Measurements from ENCODE around the gene CPB1. TPM values are rescaled to one million over a fixed set of nuclear protein-coding genes. Genes with fewer than 3 reads are reported as not detected.

The CPB1 gene
- total RNA-seq, 2 experiments from 2014 or later = not detected

DNA sequence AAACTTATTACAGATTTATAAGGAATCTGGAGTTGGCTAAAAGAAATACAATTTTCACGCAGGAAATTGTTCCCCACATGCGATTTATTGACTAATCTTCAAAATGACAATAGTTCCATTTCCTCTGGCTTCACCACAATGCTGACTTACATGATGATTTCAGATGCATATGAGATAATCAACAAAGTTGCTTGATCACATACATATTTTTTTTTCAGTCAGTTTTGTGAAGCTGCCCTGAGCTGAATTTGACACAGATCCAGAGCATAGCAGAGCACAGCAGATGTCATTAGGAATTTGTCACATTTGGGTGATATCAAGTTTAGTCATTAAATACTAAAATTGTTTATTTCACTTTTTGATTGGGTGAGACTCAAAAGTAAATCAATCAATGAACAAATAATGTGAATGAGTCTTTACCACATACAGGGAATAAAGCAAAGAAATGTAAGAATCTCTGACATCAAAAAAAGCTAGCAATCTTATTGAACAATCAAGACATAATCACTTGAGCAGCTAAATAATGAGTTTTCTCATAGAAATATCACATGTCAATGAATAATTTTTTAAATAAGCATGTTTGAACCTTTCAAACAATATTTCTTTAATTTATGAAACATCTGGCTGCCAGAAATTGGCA is 18.3 kb downstream of the CPB1 start:
- CTCF ChIA-PET = interaction anchor here (1.0 kb wide), 1 partner anchor 14 kb away, joined by 3 read pairs; no protein-coding TSS in a partner anchor
- no peaks in the 10 kb centered on the region for H3K4me1 Mint-ChIP-seq (ENCODE audit: low read depth)
- intact Hi-C loops (cut with micrococcal nuclease) = no loop called here
- DNase-seq = no peak
- no peak overlapping the region for H3K4me3 Mint-ChIP-seq
- peaks cover 1% of the 10 kb centered on the region for H3K27me3 Mint-ChIP-seq
- H3K36me3 Mint-ChIP-seq = no peaks in the 10 kb centered on the region
- no peak overlapping the region for H3K27ac Mint-ChIP-seq
- H3K9me3 Mint-ChIP-seq = no peaks in the 10 kb centered on the region
- POLR2A ChIA-PET = no interaction called here

DNA sequence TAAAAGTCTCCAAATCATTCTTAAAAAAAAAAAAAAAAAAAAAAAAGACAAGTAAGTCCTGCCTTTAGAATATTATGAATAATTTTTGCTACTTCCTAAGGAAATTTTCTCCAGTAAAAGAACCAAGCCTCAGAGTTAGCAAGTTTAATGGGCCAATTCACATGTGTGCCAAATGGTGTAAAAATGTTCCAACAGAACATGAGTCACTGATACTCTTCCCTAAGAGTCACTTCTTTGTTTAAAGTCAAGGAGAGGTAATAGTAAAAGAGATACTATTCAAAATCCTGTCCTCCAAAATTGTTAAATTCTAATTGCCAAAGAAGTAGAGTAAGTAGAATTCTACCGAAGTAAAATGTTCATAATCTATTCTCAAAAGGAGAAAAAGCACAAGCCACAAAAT is 19.7 kb downstream of the CPB1 start:
- Mint-ChIP-seq H3K27ac (no peak overlapping the region), H3K36me3 (no peaks in the 10 kb centered on the region), H3K27me3 (no peaks in the 10 kb centered on the region), H3K9me3 (no peaks in the 10 kb centered on the region), H3K4me1 (ENCODE audit: low read depth) (no peaks in the 10 kb centered on the region), H3K4me3 (no peak overlapping the region)
- ChIA-PET POLR2A (no interaction called here), CTCF (interaction anchor here (1.6 kb wide), 1 partner anchor 15 kb away, joined by 5 read pairs; no protein-coding TSS in a partner anchor)
- intact Hi-C loops (cut with micrococcal nuclease) = no loop called here
- no peak for DNase-seq

DNA sequence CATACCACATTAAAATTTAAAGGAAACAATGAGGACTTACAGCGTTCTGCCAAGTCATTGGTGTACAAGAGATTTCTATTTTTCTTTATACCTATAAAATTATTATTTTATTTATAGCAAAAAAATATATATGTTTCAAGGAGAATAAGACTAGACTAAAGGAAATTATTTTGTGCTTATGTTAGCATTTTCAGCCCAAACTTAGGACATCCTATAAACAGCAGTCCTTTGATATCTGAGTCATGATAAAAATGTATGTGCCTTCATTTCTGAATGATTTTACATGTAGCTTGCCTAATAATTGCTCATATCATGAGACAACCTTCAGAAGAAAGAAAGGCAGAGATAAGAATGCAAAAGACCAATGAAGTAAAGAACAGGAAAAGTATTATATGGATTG is 20.8 kb downstream of the CPB1 start:
- Mint-ChIP-seq H3K4me3 (no peak overlapping the region), H3K27me3 (no peaks in the 10 kb centered on the region), H3K4me1 (ENCODE audit: low read depth) (no peaks in the 10 kb centered on the region), H3K27ac (no peak overlapping the region), H3K9me3 (no peaks in the 10 kb centered on the region), H3K36me3 (no peaks in the 10 kb centered on the region)
- intact Hi-C loops (cut with micrococcal nuclease) = no loop called here
- ChIA-PET CTCF (interaction anchor here (1.2 to 1.6 kb wide), 2 partner anchors 12 to 14 kb away, joined by 4 to 5 read pairs; no protein-coding TSS in a partner anchor), POLR2A (no interaction called here)
- no peak for DNase-seq

DNA sequence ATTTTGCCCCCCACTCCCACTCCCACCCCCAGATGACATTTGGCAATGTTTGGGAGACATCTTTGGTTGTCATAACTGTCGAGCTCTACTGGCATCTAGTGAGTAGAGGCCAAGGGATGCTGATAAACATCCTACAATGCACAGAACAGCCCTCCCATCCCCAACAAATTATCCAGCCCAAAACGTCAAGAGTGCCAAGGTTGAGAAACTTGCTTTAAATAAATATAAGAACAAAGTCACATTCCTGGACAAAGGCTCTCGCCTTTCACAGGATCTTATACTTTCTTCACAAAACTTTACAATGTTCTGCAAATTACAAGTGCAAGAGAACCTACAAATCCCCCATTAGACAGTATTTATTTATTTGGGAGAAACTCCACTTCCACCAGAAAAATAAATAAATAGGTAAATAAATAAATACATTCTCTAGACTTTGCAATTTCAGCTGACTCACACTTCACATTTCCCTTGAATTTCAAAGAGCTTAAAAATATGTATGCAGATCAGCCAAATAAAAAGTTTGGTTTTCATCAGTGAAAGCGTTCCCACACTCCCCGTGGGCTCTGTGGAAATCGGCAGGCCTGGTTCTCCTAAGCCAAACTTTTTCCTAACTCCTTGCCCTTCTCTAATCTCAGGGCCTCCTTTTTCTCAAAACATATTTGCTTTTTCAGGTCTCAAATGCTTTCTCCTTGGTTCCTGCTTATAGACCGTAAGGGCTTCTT is 24.8 kb downstream of the CPB1 start:
- ChIA-PET CTCF (interaction anchor here (0.7 to 1.2 kb wide), 2 partner anchors 89 to 129 kb away, joined by 3 read pairs; no protein-coding TSS in a partner anchor), POLR2A (no interaction called here)
- Mint-ChIP-seq H3K4me1 (ENCODE audit: low read depth) (no peaks in the 10 kb centered on the region), H3K27me3 (peaks cover 4% of the 10 kb centered on the region), H3K9me3 (no peaks in the 10 kb centered on the region), H3K4me3 (no peak overlapping the region), H3K36me3 (no peaks in the 10 kb centered on the region), H3K27ac (no peak overlapping the region)
- DNase-seq = no peak
- intact Hi-C loops (cut with micrococcal nuclease) = no loop called here

DNA sequence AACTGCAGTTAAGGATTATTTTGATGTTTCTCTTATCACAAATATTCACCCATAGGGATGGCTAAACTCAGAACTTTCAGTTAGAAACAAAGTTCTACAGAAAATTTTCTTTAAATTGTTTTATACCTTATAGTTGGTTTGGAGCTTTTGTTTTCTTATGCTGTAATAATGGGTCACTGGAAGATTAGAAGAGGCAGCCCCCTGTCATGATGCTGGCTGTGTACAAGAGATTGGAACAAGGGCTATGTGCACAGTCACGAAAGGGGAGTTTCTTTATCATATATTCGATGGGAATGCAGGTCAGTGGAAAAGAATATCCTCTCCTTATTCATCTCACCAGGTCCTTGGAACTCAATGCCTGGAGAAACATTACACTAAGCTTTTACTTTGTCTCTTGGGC is 25.5 kb downstream of the CPB1 start:
- ChIA-PET POLR2A (no interaction called here), CTCF (interaction anchor here (0.7 to 0.9 kb wide), 2 partner anchors 10 to 117 kb away, joined by 3 to 5 read pairs; no protein-coding TSS in a partner anchor)
- H3K27me3 Mint-ChIP-seq = peaks cover 4% of the 10 kb centered on the region

DNA sequence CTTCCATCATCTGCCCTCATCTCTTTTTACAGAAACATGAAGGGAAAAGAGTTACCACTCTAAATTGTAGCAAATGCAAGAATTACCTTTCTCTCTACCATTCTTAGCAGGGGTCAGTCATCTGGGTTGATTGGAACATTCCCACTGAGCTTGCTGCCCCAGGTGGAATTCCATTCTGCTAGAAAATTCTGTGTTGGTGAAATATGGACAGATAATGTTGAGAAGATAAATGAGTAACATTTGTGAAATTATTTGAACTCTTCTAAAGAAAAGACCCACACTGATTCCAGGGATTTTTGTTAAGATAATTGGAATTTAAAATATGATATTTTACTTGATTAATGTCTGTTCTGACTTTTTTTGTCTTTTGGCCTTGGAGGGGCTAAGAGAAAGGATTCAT is 26.4 kb downstream of the CPB1 start:
- Mint-ChIP-seq H3K4me1 (ENCODE audit: low read depth) (no peaks in the 10 kb centered on the region), H3K9me3 (no peaks in the 10 kb centered on the region), H3K27ac (no peak overlapping the region), H3K36me3 (no peaks in the 10 kb centered on the region), H3K27me3 (peaks cover 4% of the 10 kb centered on the region), H3K4me3 (no peak overlapping the region)
- ChIA-PET POLR2A (no interaction called here), CTCF (interaction anchor here (0.9 kb wide), 1 partner anchor 9 kb away, joined by 5 read pairs; no protein-coding TSS in a partner anchor)
- DNase-seq = no peak
- intact Hi-C loops (cut with micrococcal nuclease) = no loop called here

More for the DNA sequence above, 25.5 kb downstream of the CPB1 start:
- DNase-seq = no peak
- intact Hi-C loops (cut with micrococcal nuclease) = no loop called here
- H3K4me1 Mint-ChIP-seq (ENCODE audit: low read depth) = no peaks in the 10 kb centered on the region
- no peaks in the 10 kb centered on the region for H3K9me3 Mint-ChIP-seq
- no peak overlapping the region for H3K27ac Mint-ChIP-seq
- no peaks in the 10 kb centered on the region for H3K36me3 Mint-ChIP-seq
- no peak overlapping the region for H3K4me3 Mint-ChIP-seq

DNA sequence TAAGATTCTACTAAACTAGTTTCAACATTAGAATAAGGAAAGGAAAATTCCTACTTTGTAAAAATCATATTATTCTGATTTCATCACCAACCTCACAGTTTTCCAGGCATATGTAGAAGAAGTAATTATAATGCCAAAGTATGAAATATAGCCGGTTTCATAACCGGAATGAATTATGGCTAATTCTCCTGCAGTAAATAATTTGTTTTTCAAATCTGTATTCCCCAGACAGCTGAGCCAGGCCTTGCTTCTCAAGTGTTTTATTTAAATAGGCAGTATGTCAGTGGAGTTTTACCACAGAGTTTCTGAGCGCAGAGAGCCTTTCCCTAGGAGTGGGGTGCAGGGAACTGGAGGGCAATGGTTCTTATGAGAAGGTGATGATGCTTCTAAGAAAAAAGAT is 28.8 kb downstream of the CPB1 start:
- no peaks in the 10 kb centered on the region for H3K36me3 Mint-ChIP-seq
- no peaks in the 10 kb centered on the region for H3K9me3 Mint-ChIP-seq
- ChIA-PET CTCF (no interaction called here), POLR2A (no interaction called here)
- intact Hi-C loops (cut with micrococcal nuclease) = no loop called here
- H3K4me3 Mint-ChIP-seq = no peak overlapping the region
- no peaks in the 10 kb centered on the region for H3K4me1 Mint-ChIP-seq (ENCODE audit: low read depth)
- H3K27ac Mint-ChIP-seq = no peak overlapping the region
- H3K27me3 Mint-ChIP-seq = peaks cover 4% of the 10 kb centered on the region
- DNase-seq = no peak

DNA sequence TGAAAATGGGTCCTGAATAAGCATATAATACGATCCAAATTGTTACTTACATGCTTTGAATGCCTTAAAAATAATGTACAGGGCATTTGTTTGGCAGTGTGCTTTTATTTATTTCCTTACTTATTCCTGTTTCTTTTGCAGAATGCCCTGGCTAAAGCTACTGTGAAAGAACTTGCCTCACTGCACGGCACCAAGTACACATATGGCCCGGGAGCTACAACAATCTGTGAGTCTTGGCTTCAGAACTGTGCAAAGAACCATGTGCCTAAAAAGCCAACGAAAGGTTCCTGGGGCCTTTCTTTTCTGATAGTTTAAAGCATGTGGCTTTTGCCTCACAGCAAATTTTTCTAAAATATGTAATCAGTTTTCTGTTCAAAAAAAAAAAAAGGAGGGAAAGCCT is 29.7 kb downstream of the CPB1 start:
- H3K4me3 Mint-ChIP-seq = no peak overlapping the region
- H3K4me1 Mint-ChIP-seq (ENCODE audit: low read depth) = no peaks in the 10 kb centered on the region
- ChIA-PET CTCF (interaction anchor here (0.7 kb wide), 1 partner anchor 416 kb away, joined by 3 read pairs; no protein-coding TSS in a partner anchor), POLR2A (no interaction called here)
- peaks cover 7% of the 10 kb centered on the region for H3K27me3 Mint-ChIP-seq
- H3K36me3 Mint-ChIP-seq = no peaks in the 10 kb centered on the region
- no peak overlapping the region for H3K27ac Mint-ChIP-seq
- intact Hi-C loops (cut with micrococcal nuclease) = no loop called here
- no peaks in the 10 kb centered on the region for H3K9me3 Mint-ChIP-seq
- no peak for DNase-seq

DNA sequence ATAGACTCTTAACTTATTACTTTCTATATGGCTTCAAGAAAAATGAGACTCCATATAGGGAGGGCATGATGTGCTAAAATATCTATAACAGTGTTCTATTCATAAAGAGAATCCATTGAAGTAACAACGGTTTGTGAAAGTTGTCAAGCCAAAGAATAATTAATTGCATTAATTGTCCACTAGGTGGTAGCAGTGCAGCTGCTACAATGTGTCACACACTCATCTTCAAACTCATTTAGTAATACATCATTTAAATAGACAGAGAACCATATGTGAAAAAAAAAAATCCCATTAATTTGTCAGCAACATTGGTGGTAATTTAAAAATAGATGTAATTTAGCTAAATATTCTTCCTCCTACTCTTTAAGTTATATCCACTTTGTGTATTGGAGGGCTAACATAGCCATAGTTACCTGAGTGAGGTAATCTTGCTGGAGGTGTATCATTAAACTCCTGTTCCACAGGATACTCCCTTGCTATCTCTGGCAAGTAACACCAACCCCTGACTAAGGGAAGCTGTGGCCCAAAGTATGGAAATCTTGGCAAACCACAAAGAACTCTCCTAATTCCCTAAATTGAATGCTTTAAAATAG is 33.8 kb downstream of the CPB1 start:
- Mint-ChIP-seq H3K4me1 (ENCODE audit: low read depth) (no peaks in the 10 kb centered on the region), H3K4me3 (no peak overlapping the region), H3K27me3 (peaks cover 15% of the 10 kb centered on the region), H3K9me3 (no peaks in the 10 kb centered on the region), H3K36me3 (no peaks in the 10 kb centered on the region), H3K27ac (no peak overlapping the region)
- intact Hi-C loops (cut with micrococcal nuclease) = loop anchor here (1.0 to 10.0 kb wide), 4 partner anchors 82 to 412 kb away; partner anchors contain the start of gene HPS3
- ChIA-PET POLR2A (no interaction called here), CTCF (interaction anchor here (0.6 to 6.1 kb wide), 14 partner anchors 13 to 556 kb away, joined by 3 to 96 read pairs (median 3); no protein-coding TSS in a partner anchor)
- no peak for DNase-seq

DNA sequence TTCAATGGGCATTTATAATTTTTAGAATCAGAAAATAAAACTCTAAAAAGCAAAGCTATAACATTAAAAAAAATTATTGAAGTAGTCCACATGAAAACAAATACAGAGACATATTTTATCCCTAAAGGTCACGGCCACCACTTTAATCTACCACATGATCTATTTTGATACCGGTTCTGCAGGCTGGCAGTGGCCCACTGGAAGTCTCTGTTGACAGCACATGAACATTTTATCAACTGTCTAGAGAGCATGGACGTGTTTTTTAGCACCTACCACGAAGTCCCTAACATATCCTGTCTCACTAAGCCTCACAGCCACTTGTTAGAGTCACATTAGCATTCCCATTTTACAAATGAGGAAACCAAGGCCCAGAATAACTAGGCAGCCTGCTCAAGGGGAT is 35.7 kb downstream of the CPB1 start:
- no peaks in the 10 kb centered on the region for H3K4me1 Mint-ChIP-seq (ENCODE audit: low read depth)
- intact Hi-C loops (cut with micrococcal nuclease) = loop anchor here (10.0 kb wide), 1 partner anchor 262 kb away; the partner anchor contains the start of gene HPS3

DNA sequence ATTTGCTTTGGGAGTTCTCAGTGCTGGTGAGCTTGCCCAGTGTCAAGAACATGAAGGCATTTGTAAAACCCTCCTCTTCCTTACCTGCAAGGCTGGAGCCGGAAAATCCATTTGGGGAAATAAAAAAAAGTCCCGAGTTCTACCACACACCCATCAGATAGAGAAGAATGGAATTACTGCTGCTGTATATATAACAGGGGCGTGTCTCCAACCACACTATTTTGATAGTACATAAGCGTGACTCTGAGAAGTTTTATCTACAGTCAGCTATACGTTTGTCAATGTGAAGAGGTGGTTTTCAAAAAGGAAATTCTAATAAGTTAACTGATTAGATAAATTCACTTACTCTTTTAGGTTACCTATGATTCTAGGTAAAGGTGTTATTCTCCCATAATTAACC is 36.2 kb downstream of the CPB1 start:
- Mint-ChIP-seq H3K27me3 (peaks cover 20% of the 10 kb centered on the region), H3K27ac (no peak overlapping the region), H3K4me1 (ENCODE audit: low read depth) (no peaks in the 10 kb centered on the region), H3K9me3 (no peaks in the 10 kb centered on the region), H3K36me3 (no peaks in the 10 kb centered on the region), H3K4me3 (no peak overlapping the region)
- CTCF ChIA-PET = interaction anchor here (0.8 to 6.1 kb wide), 7 partner anchors 72 to 417 kb away, joined by 3 to 96 read pairs (median 3); no protein-coding TSS in a partner anchor
- POLR2A ChIA-PET = no interaction called here
- intact Hi-C loops (cut with micrococcal nuclease) = loop anchor here (10.0 kb wide), 1 partner anchor 261 kb away; the partner anchor contains the start of gene HPS3
- no peak for DNase-seq

More for the DNA sequence above, 35.7 kb downstream of the CPB1 start:
- CTCF ChIA-PET = interaction anchor here (0.8 to 6.1 kb wide), 9 partner anchors 10 to 418 kb away, joined by 3 to 96 read pairs (median 3); no protein-coding TSS in a partner anchor
- H3K9me3 Mint-ChIP-seq = no peaks in the 10 kb centered on the region
- POLR2A ChIA-PET = no interaction called here
- H3K4me3 Mint-ChIP-seq = no peak overlapping the region
- H3K27ac Mint-ChIP-seq = no peak overlapping the region
- DNase-seq = no peak
- H3K36me3 Mint-ChIP-seq = no peaks in the 10 kb centered on the region
- peaks cover 20% of the 10 kb centered on the region for H3K27me3 Mint-ChIP-seq

DNA sequence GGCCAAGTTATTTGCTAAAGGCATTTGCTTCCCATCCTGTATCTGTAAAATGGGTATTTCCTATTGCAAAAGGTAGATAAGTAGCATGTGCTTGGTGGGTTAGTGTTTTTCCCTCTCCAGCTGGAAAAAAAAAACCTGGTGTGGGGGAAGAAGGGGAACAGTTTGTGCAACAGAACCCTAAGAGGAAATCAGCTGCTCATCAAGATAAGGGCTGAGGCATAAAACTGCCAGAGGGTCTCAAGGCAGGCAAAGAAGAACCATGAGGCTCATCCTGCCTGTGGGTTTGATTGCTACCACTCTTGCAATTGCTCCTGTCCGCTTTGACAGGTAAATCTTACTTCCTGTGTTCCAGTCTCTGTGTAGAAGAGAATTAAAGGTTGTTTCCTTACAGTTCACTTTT is 37.4 kb downstream of the CPB1 start, which contains the start of gene CPA3:
Gene CPA3, plus strand, starts transcription at position 248 of the 400 bp plus-strand sequence. Its CDS starts 12 bp downstream, at position 260.
- intact Hi-C loops (cut with micrococcal nuclease) = loop anchor here (10.0 kb wide), 1 partner anchor 260 kb away; the partner anchor contains the start of gene HPS3
- CTCF ChIA-PET = no interaction called here
- DNase-seq = no peak
- no peak within 1 kb of the TSS for H3K27ac Mint-ChIP-seq
- H3K36me3 Mint-ChIP-seq = no peaks in the 10 kb centered on the region
- H3K4me3 Mint-ChIP-seq = no peak within 1 kb of the TSS
- peaks cover 20% of the 10 kb centered on the region for H3K27me3 Mint-ChIP-seq
- H3K4me1 Mint-ChIP-seq (ENCODE audit: low read depth) = no peaks in the 10 kb centered on the region
- POLR2A ChIA-PET = no interaction called here
- H3K9me3 Mint-ChIP-seq = no peaks in the 10 kb centered on the region
